GDM1 (cell line): Measurements from ENCODE around the gene TBC1D17.
A peak's percentile ranks its signal among the peaks of the same experiment; 100 is the strongest.

ENCODE experiments used
- DNase-seq: peaks from one replicate; lab custom pipeline; 2025; lab: John Stamatoyannopoulos, UW

TBC1D17 gene

GRCh38 chr19:49848938-49849337 is 28.6 kb upstream of the TBC1D17 start:
- DNase-seq: no peak

DNA sequence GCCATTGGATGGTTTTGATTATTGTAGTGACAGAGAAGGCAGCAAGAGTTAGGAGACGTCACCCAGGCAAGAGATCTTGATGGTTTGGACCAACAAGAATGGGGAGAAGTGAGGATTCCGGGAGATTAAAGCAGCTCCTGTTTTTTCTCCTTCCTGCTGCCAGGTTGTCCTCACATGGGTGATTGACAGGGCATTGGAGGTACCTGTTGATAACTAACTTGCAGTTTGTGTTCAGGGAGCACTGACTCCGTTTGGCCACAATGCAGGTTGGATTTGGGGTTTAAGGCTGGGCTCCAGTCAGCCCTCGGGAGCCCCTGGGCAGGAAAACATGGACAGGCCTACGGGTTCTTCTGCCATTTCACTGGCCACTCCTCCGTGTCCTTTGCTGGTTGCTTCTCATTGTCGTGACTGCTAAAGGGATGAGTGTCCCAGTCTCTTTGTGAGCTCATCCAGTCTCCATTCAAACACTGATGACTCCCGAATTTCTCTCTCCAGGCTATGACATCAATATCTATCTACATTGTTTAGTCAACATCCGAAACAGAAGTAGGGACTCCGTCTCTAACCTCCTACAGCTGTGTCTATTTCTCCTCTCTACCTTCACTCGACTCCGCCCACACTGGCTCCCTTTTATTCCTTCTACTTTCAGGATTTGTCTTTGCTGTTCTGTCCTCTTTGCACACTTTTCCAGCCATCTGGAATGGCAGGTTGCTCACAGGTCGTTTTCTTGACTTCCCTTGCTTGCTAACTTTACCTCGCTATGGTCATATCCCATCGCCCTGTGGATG is 27.9 kb upstream of the TBC1D17 start:
- no peak for DNase-seq

GRCh38 chr19:49850221-49850486 is 27.3 kb upstream of the TBC1D17 start:
- DNase-seq: no peak

DNA sequence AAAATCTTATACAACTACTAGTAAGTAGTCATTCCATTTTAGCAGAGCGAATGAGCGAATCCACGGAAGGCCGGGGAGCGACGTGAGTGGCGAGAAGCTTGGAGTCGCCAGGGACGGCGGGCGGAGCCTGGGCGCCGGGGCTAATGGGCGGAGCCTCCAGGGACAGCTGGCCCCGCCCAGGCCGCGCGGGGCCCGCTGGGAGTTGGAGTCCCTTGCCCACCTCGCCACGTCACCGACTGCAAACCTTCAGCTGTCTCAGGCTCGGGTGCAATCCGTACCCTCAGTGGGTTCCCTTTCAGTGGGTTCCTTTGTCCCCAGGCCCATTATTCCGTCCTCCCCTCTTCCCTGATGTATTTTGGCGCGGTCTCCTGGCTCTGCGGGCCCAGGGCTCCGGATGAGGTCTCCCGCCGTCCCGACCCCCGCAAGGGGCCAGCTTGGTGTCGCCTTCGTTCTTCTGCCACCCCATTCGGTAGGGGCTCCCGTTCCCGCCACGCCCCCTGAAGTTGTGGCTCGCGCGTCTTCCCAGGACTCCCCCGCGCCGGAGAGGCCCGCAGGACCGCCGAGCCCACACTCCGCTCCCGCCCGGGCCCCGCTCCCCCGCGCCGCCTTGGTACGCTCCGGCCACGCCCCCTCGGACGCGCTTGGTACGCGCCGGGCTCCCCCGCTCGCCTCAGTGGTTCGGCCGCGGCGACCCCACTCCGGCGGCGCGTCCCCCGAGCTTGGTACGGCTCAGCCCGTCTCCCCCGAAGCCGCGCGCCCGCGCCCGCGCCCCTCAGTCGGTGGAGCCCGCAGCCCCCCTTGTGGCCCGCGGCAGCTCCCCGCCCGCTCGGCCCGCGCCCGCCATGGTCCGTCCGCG is 26.8 kb upstream of the TBC1D17 start, which contains the start of gene PTOV1:
Gene PTOV1 (plus strand): TSS at position 673 of the 856 bp plus-strand sequence.
- DNase-seq: peak; percentile 87

DNA sequence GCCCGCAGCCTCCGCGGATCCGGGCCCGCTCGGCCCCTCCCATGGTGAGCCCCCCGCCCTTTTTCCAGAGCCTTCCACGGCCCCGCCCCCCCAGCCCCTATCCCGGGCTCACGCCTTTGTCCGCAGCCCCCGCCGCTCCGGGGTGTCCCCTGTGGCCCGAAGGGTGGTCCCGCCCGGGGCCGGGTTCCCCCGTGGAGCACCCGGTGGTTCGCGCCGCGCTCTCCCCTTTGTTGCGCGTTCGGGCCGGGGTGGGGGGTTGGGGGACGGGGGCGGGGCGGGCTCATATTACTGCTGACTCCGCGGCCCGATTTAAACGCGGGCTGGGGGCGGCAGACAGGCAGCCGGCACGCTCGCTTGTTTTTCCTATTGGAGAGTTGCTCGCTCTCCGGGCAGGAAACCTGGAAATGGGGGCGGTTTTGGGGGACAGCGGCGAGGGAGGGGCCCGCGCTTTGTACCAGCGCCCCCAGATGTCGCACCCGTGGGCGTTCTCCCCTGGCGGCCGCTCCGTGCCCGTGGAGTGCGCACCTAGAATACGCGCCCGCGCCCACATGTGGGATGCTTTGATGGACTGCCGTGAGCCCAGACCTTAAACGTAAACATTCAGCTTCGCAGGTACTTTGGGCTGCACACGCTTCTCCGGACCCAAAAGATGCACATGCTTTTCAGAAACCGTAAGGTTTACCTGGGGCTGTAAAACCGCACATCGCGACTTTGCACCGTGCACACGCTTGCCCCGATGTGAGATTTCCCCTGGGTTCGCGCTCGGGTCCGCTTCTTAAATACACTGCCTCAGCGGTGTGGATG is 25.8 kb upstream of the TBC1D17 start:
- DNase-seq: no peak

DNA sequence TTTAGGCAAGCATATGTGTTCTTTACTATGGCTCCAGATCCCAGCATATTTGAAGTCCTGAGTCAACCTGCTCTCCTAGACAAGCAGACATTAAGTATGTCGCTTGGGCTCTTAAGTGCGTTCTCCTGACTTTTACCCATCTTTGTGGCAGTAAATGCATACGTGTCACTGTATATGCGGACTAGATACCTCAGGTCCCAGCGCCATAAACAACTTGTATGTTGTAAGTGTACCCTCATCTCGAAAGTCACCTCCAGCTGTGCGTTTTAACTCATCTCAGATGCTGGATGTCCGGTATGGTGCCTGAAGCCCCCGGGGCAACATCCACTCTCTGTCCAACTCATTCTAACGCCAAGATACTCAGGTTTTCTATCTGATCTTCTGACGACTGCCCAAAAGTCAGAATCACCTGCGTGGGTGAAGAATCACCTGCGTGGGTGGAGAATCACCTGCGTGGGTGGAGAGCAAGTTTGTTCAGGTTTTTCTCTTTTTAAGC is 24.8 kb upstream of the TBC1D17 start:
- no peak for DNase-seq

DNA sequence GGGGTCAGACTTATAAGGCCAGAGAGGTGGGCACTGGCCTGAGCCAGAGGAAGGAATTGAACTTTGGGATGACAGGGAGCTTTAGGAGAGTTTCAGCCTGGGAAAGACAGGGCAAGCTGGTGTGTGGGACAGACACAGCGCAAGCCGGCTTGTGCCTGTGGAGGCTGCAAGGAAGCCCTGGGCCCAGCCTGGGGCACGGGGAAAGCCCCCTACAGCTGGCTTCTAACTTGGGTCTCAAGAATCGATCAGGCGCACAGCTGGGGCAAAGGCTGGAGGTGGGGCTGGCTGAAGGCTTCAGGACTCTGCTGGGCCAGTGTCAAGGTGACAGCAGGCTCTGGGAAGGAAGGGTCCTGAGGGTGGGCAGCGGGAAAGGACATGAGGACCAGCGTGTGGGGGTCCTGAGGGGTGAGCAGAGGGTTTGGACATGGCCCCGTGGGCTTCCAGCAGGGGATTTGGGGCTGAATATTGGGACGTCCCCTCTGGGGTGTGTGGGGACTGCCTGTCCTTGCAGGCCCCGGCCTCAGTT is 23.6 kb upstream of the TBC1D17 start:
- DNase-seq: no peak

- no peak for DNase-seq
These were observed 22.9 kb upstream of the TBC1D17 start for GRCh38 chr19:49854378-49855263.

DNA sequence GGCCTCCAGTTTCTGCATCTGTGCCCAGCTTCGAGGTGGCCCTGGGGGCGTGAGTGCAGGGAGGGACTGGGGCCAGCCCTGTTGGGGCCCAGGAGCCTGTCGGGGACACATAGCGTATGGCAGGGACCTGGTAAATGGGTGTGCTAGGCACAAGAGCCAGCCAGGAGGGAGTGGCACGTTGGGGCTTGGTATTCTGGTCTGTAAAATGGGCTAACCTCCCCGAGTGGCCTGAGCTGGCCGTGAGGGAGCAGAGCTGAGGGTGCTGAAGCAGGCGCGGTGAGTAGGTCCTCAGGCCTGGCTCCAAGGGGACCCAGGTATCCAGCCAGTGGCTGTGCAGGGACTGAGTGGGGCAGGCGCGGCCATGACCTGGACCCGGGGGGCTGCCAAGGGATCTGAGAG is 22.2 kb upstream of the TBC1D17 start:
- DNase-seq: no peak

GRCh38 chr19:49855676-49856573 is 21.6 kb upstream of the TBC1D17 start:
- DNase-seq: no peak

DNA sequence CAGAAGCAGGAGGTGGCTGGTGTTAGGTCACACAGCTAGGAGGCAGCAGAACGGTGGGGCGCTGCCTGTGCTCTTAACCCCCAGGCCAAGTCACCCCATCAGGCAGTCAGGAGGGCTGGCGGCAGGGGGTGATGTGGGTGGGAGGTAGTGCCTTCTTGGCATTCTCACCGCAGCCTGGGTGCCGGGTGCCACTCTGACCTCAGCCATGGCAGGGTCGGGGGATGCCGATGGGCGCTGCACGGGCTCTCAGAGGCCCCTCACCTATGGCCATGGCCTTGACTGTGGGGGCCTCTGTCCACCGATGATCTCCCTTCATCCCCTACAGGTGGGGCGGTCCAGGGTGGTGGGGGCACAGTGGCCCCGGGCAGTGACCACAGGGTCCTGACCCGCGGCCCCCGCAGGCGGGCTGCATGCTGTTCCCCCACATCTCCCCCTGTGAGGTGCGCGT is 20.9 kb upstream of the TBC1D17 start:
- no peak for DNase-seq

GRCh38 chr19:49857061-49857837 is 20.3 kb upstream of the TBC1D17 start:
- no peak for DNase-seq

- DNase-seq: no peak
These were observed 19.7 kb upstream of the TBC1D17 start for GRCh38 chr19:49857838-49858087.

- DNase-seq: no peak
These were observed 19.2 kb upstream of the TBC1D17 start for GRCh38 chr19:49858088-49858985.

- no peak for DNase-seq
These were observed 17.7 kb upstream of the TBC1D17 start for GRCh38 chr19:49859682-49860335.

DNA sequence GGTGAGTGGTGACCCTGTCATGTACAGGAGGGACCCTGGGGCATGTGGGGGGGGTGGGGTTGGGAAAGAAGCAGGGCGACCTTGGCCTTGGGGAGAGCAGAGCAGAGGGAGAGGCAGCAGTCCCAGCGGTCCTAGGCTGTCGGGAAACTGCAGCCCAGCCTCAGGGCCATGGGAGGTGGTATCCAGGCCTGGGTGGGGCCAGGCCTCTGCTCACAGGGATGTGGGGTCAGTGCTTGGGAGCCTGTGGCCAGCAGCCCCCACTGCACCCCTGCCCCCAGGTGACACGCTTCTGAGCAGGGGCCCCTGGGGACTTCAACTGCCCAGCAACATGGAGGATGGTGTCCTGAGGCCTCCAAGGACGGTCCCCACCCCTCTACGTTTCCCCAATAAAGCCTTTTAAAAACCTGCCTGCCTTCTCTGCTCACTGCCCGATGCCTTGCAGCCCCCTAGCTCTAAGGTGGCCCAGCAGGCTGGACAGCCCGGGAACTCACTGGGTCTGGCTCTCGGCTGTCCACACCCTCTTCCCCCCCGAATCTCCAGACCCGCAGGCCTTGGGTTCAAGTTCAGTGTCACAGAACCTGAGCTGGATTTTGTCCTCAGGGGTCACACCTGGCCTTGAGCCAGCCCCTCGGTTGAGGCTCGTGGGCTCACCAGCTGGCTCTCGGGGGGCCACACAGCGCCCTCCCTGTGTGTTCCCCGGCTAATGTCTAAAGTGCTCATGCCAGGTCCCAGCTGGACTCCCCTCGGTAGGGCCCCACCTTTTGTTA is 17.0 kb upstream of the TBC1D17 start:
- DNase-seq: no peak

DNA sequence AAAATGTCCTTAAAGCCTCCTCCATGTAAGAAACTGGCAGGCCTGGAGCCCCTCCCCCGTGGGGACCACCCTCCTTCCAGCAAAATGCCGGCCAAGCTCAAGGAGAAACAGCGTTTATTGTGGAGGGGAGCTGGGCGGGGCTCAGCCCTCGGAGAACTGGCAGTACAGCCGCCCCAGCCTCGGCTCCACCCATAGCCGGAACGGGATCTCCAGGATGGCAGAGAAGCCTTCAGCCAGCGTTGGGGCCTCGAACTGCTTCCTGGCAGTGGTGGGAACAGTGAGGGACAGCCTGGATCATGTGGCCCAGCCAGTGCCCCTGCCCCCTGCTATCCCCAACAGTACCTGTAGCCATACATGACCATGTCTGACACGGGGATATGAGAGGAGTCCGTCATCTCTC is 16.4 kb upstream of the TBC1D17 start:
- no peak for DNase-seq
